T-helper 2 cell treated with Interferon-gamma antibody and Interleukin-4, amounts not matched to agents 100 ng/mL and 5 ng/mL, for 36 hours (primary cell): ENCODE measurements around the gene INTS6L. TPM values are rescaled to one million over a fixed set of nuclear protein-coding genes. Genes with fewer than 3 reads are reported as not detected.
"Not testable (repeated sequence)": the region's sequence is repeated elsewhere in the genome, so short reads cannot be mapped to it uniquely, and the experiment has no call there.

Experiments
- intact Hi-C: fragments of 100-400 bp; cut with micrococcal nuclease; formaldehyde crosslinking; loops from one replicate; pipeline ENCODE4 v1.15.1; 2023
- total RNA-seq: library from RNA; stranded (reverse); gene quantifications from 2 replicates; pipeline ENCODE4 v1.2.3, GENCODE V29; 2022

INTS6L gene
- total RNA-seq, 1 donor from 2014 or later = 26.1 TPM

DNA sequence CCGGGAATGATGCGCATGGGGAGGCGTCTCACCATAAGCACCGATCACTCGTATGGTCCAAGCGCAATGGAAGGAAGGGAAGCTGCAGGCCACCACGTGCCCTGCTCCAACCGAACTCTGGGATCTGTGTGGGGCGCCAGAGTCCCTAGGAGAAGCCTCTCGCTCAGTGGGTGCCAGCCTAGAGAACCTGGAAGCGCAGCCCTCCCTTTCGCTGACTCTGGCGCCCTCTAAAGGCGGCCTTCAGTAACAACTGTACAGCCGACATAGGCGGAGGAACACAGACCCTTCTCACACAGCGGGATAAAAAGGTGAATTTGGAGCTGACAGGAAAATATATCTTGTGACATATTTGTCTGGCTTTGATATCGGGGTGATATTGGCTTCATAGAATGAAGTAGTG, 76.0 kb downstream of the INTS6L start:
- intact Hi-C loops = loop anchor here (1.0 to 5.0 kb wide), 2 partner anchors 112 to 409 kb away; no protein-coding TSS in a partner anchor

DNA sequence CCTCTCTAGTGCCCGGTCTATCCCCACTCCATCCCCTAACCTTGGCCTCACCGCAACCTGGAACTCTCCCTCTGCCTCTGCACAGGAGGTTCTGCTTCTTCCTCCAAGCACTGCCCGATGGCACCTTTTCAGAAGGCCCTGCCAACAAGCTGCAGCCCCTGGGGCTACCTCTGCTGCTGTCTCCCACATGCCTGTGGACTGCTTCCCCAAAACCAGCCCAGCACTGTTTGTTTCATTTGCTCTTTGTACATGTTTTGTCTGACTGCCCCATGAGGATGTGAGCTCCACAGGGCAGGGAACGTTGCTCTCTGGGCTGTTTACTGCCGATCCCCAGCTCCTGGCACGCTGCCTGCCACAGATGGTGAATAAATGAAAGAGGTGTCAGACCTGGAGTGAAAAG, 85.4 kb downstream of the INTS6L start:
- intact Hi-C loops = no loop called here

DNA sequence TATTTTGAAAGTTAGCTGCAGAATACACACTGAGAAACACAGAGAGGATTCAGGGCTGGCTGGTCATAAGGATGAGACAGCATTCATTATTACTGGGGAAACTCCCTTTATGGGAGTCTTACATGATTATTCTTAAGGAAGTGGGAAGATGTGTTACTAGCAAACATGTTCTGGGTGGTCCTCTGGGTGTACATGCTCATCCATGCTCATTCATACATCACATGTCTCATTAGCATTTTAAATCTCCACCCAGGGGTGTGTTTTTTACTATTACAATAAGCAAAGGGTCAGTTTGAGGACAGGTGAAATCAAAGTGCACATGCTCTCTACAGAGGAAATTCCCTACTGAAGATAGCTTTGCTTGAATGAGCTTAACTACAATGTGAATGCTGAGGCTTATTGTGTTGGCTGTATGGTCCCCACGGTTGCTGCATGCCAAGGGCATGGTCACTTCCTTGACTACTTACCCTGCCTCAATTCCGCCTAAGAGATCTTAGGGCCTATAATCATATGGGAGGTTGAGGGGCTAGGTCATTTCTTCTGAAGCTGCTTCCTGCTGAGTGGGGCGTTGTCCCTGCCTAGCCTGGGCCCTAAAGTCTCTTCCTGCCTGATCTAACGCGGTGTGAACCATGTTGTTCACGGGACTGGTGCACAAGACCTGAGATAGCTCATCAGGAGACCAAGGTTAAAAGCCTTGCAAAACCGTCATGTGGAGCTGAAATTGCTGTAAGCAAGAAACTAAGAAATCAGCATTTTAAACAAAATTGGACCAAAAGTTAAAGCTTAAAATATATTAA, 104.1 kb downstream of the INTS6L start:
- intact Hi-C loops = not testable (repeated sequence)

DNA sequence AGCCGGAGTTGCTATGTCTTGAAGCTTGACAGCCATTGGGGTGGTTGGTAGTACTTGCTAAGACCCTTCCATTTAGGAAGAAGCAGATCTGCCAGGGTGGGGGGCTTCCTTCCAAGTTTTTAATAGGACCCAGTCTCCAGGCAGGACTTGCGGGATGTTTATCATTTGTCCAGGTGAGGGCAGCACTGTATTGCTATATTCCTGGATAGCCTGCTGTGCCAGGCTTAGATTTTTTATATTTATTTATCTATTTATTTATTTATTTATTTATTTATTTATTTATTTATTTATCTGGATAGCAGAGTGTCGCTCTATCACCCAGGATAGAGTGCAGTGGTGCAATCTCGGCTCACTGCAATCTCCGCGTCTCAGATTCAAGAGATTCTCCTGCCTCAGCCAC, 105.5 kb downstream of the INTS6L start:
- intact Hi-C loops = no loop called here

DNA sequence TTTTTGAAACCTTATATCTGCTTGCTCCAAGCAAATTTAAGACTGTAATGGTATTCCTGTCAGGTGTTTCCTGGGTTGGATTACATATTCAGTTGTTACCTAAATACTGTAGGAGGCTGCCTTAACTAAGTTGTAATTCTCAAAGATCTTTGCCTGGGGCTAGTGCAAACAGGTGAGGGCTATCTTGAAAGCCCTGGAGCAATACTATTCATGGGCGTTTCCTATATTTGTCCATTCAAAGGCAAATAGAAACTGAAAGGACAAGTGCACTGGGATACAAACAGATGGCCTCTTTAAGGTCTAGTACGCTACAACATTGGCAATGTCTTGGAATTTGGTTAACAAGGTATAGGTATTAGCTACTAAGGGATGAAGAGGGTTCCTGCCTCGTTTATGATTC, 108.9 kb downstream of the INTS6L start:
- intact Hi-C loops = no loop called here

Other genes with a start within 250 kb of the INTS6L start
- gene ETDC, start 211.2 kb upstream of the INTS6L start, total RNA-seq = not detected in 2 replicates
- gene ZNF75D, start 176.6 kb upstream of the INTS6L start, total RNA-seq = 11.0 and 12.4 TPM in 2 replicates
- gene ZNF449, start 175.9 kb upstream of the INTS6L start, total RNA-seq = 3.4 and 3.5 TPM in 2 replicates
- 0.48 and 0.55 TPM in 2 replicates for gene SMIM10L2A, start 98.7 kb upstream of the INTS6L start, total RNA-seq
- gene CT45A1, start 193.0 kb downstream of the INTS6L start, total RNA-seq = not detected in 2 replicates
- not detected in 2 replicates for gene CT45A3, start 247.5 kb downstream of the INTS6L start, total RNA-seq